IPS DF 6.9 (cell line): Measurements from ENCODE around the gene BTN2A1.
"Not testable (repeated sequence)": the region's sequence is repeated elsewhere in the genome, so short reads cannot be mapped to it uniquely, and the experiment has no call there.

Experiments
- DNase-seq: peaks from one replicate; pipeline ENCODE4 v3.0.0-alpha.2; 2013; ENCODE audit warnings: low read depth, low spot score
- H3K27ac ChIP-seq: one replicate; pipeline ENCODE4 v1.5.1; 2013; ENCODE audit warnings: low read length, control low read depth
- H3K27me3 ChIP-seq: 2 replicates; pipeline ENCODE4 v1.6.1; 2013; ENCODE audit warnings: mild to moderate bottlenecking, low read length; ENCODE audit not compliant: control insufficient read depth, insufficient read depth
- H3K36me3 ChIP-seq: 2 replicates; pipeline ENCODE4 v1.6.1; 2013; ENCODE audit warnings: low read length; ENCODE audit not compliant: control insufficient read depth, insufficient read depth
- H3K4me1 ChIP-seq: 2 replicates; pipeline ENCODE4 v1.6.1; 2013; ENCODE audit warnings: low read length; ENCODE audit not compliant: control insufficient read depth, insufficient read depth
- H3K4me3 ChIP-seq: 2 replicates; pipeline ENCODE4 v1.5.1; 2013; ENCODE audit warnings: mild to moderate bottlenecking, low read length
- H3K9me3 ChIP-seq: 2 replicates; pipeline ENCODE4 v1.6.1; 2013; ENCODE audit warnings: low read length, inconsistent platforms; ENCODE audit not compliant: control insufficient read depth, insufficient read depth
- WGBS: extraction: QIAGEN DNeasy Blood & Tissue Kit; methylation state at CpG from one replicate; pipeline ENCODE4 v1.1.7; 2013; ENCODE audit warnings: mixed read lengths, missing lambda C conversion rate; ENCODE audit not compliant: insufficient read length, insufficient coverage; 5-methylcytosine and 5-hydroxymethylcytosine counted together

BTN2A1 gene

GRCh38 chr6:26418795-26419194 is 39.0 kb upstream of the BTN2A1 start:
- not testable (repeated sequence) for H3K4me3 ChIP-seq, H3K36me3 ChIP-seq, DNase-seq, H3K9me3 ChIP-seq, H3K27me3 ChIP-seq, H3K27ac ChIP-seq, H3K4me1 ChIP-seq
- no CpG with 5 or more reads among the region's 3 CpGs for WGBS

- DNase-seq = no peak
- no peaks in the 10 kb centered on the region for H3K36me3 ChIP-seq
- no peak overlapping the region for H3K27ac ChIP-seq
- H3K27me3 ChIP-seq = no peaks in the 10 kb centered on the region
- H3K4me3 ChIP-seq = peak overlapping the region; percentile 21; the same call in 1 of the 2 replicates
- H3K9me3 ChIP-seq = no peaks in the 10 kb centered on the region
- no peaks in the 10 kb centered on the region for H3K4me1 ChIP-seq
- no CpG with 5 or more reads among the region's 4 CpGs for WGBS
Measured at GRCh38 chr6:26420688-26421171, 37.0 kb upstream of the BTN2A1 start.

- 0 out of 2 replicates have a peak, but pooled peaks cover 3% of the 10 kb centered on the region for H3K36me3 ChIP-seq
- no peaks in the 10 kb centered on the region for H3K27me3 ChIP-seq
- peak overlapping the region; percentile 62; the same call in 1 of the 2 replicates for H3K4me3 ChIP-seq
- no CpG with 5 or more reads among the region's 31 CpGs for WGBS
- no peak overlapping the region for H3K27ac ChIP-seq
- DNase-seq = peak; percentile 55
- no peaks in the 10 kb centered on the region for H3K9me3 ChIP-seq
- H3K4me1 ChIP-seq = no peaks in the 10 kb centered on the region
Measured at GRCh38 chr6:26421259-26422144, 36.3 kb upstream of the BTN2A1 start.

- DNase-seq = no peak
- Histone ChIP-seq H3K4me3 (no peak overlapping the region; the same call in 1 of the 2 replicates), H3K27ac (no peak overlapping the region), H3K9me3 (no peaks in the 10 kb centered on the region), H3K4me1 (no peaks in the 10 kb centered on the region), H3K27me3 (no peaks in the 10 kb centered on the region), H3K36me3 (0 out of 2 replicates have a peak, but pooled peaks cover 3% of the 10 kb centered on the region)
- no CpG with 5 or more reads among the region's 3 CpGs for WGBS
Measured at GRCh38 chr6:26422329-26422728, 35.4 kb upstream of the BTN2A1 start.

- DNase-seq = no peak
- no peaks in the 10 kb centered on the region for H3K27me3 ChIP-seq
- H3K36me3 ChIP-seq = peaks cover 7% of the 10 kb centered on the region
- no peak overlapping the region for H3K27ac ChIP-seq
- no peak overlapping the region for H3K4me3 ChIP-seq
- H3K9me3 ChIP-seq = no peaks in the 10 kb centered on the region
- no CpG with 5 or more reads among the region's 5 CpGs for WGBS
- no peaks in the 10 kb centered on the region for H3K4me1 ChIP-seq
Measured at GRCh38 chr6:26426691-26427450, 30.9 kb upstream of the BTN2A1 start.

- Histone ChIP-seq H3K4me1 (no peaks in the 10 kb centered on the region), H3K4me3 (no peak overlapping the region), H3K9me3 (no peaks in the 10 kb centered on the region), H3K27ac (no peak overlapping the region), H3K36me3 (peaks cover 7% of the 10 kb centered on the region), H3K27me3 (no peaks in the 10 kb centered on the region)
- WGBS = no CpG with 5 or more reads among the region's 3 CpGs
- no peak for DNase-seq
Measured at GRCh38 chr6:26427451-26427809, 30.3 kb upstream of the BTN2A1 start.

GRCh38 chr6:26428206-26428605 is 29.5 kb upstream of the BTN2A1 start:
- no CpG with 5 or more reads among the region's 2 CpGs for WGBS
- Histone ChIP-seq H3K9me3 (no peaks in the 10 kb centered on the region), H3K4me1 (no peaks in the 10 kb centered on the region), H3K27ac (no peak overlapping the region), H3K27me3 (no peaks in the 10 kb centered on the region), H3K4me3 (no peak overlapping the region), H3K36me3 (peaks cover 7% of the 10 kb centered on the region)
- DNase-seq = no peak

- H3K9me3 ChIP-seq = no peaks in the 10 kb centered on the region
- WGBS = no CpG with 5 or more reads among the region's 5 CpGs
- H3K27ac ChIP-seq = no peak overlapping the region
- H3K27me3 ChIP-seq = no peaks in the 10 kb centered on the region; the same call in 1 of the 2 replicates
- no peak overlapping the region for H3K4me3 ChIP-seq
- H3K4me1 ChIP-seq = no peaks in the 10 kb centered on the region
- no peak for DNase-seq
- H3K36me3 ChIP-seq = peaks cover 7% of the 10 kb centered on the region
Measured at GRCh38 chr6:26430787-26431186, 27.0 kb upstream of the BTN2A1 start.

GRCh38 chr6:26431258-26432172 is 26.2 kb upstream of the BTN2A1 start:
- no CpG with 5 or more reads among the region's 6 CpGs for WGBS
- no peak overlapping the region for H3K27ac ChIP-seq
- DNase-seq = no peak

More at GRCh38 chr6:26431258-26432172, 26.2 kb upstream of the BTN2A1 start:
- H3K4me1 ChIP-seq = no peaks in the 10 kb centered on the region
- H3K27me3 ChIP-seq = no peaks in the 10 kb centered on the region; the same call in 1 of the 2 replicates
- H3K36me3 ChIP-seq = peaks cover 4% of the 10 kb centered on the region
- H3K4me3 ChIP-seq = no peak overlapping the region
- no peaks in the 10 kb centered on the region for H3K9me3 ChIP-seq
